T-helper 2 cell (primary cell): ENCODE results near the gene IFT122.

Experiments
- DNase-seq, 5 experiments: peaks; one replicate each; pipeline versions ENCODE4 v3.0.0 to v3.0.0-alpha.2; 2012 to 2022

The IFT122 gene

DNA sequence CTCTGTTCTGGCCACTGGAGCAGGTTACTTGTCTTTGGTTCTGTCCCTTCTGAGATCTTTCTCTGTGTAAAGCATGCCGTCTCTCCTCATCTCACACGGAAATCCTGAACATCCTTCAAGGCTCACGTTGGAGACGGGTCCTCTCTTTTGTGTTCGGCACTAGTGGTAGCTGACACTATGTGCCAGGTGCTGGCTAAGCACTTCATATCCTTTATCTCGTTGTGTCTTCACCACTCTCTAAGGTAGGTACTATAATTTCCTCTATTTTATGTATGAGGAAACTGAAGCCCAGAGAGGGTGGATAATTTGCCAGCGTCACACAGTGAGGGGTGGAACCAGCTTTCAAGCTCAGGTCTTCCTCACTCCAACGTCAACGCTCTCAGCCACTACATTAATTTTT lies 1.2 kb downstream of the IFT122 start:
- peak in 1 of 5 experiments; percentile 55 for DNase-seq

DNA sequence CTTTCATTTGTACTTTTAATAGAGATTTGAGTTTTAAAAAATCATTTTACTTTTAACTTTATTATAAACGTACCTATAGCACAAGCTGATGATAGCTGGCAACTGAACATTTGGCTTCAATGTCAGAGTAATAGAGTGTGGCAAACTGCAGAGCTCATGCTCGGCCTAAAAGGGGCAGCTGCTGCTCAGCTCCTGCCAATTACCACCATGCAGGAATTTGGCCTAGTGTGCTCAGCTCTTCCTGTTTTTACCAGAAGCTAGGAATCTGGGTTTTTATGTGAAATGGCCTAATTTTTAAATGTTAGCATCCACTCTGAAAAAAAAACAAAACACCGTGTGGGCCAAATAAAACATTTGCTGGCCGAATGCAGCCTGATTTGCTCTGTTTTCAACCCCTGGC lies 1.8 kb downstream of the IFT122 start:
- DNase-seq, result no peak

DNA sequence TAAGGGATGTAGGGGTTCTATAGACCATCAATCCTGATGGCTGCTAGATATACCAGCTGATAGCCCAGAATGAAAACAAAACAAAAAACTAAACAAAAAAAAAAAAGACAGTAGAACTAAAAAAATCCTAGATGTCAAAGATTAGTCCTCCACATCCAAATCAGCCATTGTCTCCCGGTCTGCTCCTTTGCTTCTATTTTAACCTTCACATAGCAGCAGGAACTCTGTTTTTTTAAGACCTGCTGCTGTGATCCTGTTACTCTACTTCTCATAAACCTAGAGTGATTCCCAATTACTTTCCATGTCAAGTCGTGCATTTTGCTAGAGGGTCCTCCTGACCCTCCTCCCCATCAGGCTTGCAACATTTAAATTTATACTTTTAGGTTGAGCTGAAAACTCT lies 2.5 kb downstream of the IFT122 start:
- no peak for DNase-seq

DNA sequence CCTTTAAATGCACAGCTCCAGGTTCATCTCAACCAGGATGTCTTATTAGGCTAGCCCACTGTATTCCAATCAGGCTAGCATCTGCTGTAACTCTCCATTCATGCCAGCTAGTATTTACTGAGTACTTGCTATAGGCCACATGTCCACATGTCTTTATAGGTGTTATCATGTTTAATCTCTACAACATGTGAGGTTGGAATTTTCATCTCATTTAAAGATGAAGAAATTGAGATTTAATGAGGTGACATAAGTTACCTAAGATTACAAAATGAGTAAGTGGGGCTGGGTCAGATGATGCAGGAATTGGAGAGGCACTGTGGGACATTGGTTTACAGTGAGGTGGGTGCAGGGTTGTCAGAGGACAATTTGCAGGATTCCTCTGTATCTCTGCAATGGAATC lies 2.9 kb downstream of the IFT122 start:
- DNase-seq, result no peak

DNA sequence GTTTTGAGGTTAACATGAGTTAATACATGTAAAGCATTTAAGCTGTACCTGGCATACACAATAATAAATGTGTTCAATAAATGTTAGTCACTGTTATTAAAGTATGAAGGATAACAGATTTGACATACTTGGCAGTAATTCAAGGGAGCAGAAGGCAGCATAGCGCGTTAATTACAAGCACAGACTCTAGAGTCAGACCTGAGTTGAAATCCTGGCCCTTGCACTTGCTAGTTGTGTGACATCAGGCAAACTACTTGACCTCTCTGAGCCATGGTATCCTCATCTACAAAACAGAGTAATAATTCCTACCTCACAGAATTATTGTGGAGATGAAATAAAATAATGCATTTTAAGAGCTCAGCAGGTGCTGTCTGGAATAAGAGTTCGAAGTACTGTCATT lies 5.4 kb downstream of the IFT122 start:
- no peak for DNase-seq

DNA sequence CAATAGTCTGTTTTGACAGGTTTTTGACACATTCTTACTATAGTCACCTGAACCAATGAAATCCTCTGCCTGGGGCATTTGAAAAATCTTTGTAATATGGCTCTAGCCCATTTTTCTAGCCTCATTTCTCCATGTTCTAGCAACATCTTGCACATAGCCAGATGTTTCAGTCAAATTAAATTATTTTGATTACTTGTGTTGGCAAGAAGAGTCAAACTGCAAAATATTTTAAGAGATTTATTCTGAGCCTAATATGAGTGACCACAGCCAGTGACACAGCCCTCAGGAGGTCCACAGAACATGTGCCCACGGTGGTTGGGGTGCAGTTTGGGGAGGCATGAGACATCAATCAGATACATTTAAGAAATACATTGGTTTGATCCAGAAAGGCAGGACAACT lies 6.9 kb downstream of the IFT122 start:
- no peak for DNase-seq

DNA sequence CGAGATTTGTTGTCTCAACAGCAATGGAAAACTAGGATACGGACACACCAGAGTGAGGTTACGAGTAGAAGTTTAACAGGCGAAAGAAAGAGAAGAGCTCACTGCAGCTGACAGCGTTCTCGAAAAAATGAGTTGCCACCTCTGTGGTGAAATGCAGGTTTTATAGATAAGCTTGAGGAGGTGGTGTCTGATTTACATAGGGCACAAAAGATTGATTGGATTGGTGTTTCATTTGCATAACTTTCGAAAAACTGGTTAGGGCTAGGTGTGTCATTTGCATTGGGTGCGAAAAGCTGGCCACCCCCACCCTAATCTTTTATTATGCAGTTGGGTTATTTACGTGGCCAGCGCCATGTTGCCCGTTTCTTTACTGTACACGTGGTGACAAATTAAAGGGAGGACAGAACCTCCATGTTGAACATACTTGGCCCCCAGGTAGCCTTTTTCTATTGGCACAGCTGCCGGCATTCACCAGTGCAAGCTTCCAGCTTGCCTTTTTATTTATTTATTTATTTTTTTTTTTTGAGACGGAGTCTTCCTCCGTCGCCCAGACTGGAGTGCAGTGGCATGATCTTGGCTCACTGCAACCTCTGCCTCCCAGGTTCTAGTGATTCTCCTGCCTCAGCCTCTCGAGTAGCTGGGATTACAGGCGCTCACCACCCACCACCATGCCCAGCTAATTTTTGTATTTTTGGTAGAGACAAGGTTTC lies 8.3 kb downstream of the IFT122 start:
- no peak for DNase-seq

DNA sequence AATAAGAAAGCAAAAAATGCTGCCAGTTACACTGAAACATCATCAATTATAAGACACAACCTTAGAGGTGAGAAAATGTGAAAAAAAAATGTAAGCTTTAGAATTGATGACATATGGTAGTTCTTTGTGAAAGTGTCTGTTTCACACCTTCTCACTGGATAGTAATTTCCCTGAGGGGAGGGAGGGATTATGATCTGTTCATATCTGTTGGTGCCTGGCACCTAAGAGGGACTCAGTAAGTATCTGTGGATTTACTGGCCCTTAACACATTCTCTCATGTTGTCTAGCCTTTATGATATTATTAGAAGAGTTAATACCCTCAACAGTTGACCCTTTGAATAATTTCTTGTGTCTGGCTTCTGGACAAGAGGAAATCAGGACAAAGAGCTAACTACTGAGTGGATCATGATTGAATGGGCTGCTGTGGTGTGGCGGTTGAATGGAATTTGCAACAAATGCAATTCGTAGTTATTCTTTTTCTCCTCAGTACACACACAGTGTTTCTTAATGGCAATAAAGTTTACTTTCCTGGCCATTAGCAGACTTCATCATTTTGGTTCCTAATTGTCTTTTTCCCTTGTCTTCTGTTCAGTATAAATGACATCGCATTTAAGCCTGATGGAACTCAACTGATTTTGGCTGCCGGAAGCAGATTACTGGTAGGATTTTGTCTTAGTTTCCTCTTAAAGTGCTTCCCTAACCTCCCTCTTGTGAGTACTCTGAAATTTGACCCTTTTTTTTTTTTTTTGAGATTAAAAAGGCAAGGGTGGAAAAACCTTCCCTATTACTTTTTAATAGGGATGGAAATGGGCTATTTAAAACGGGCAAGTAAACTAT lies 9.5 kb downstream of the IFT122 start:
- no peak for DNase-seq

DNA sequence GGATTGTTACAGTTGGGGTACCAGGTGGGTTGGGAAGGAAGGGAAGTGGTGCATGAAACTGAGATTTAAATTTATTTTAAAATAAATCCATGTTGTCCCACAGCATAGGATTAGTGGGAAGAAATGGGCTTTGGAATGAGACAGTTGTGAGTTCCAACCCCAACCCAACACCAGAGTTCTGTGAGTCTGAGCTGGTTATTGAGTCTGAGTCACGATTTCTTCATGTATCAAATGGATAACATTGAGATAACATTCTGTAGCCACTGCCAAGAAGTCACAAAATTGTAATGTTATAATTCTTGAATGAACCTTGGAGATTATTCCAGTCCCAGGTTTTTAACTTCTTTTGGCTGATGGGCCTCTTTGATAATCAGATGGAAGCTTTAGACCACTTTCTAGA lies 13.7 kb downstream of the IFT122 start:
- DNase-seq, result no peak

DNA sequence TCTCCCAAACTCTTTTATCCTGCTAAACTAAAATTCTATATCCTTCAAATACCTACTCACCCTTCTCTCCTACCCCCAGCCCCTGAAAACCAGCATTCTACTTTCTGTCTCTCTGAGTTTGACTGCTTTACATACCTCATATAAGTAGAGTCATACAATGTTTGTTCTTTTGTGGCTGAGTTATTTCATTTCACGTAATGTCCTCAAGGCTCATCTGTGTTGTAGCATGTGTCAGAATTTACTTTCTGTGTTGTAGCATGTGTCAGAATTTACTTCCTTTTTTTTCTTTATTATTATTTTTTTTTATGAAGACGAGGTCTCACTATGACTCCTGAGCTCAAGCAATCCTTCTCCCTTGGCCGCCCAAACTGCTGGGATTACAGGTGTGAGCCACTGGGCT lies 20.1 kb downstream of the IFT122 start:
- no peak for DNase-seq

DNA sequence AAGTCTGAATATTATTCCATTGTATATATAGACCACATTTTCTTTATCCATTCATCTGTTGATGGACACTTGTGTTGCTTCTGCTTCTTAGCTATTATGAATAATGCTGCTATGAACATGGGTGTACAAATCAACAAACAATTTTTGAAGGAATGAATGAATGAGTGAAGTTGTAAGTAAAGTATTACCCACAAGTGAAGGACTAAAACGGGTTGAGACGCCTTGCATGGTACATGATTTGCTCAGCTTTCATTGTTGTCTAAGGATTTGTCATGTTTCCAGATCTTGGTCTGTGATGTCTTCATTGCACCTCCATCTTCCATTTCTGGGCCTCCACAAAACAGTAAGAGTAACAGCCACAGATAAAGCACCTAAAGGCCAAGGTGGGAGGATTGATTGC lies 20.5 kb downstream of the IFT122 start:
- no peak for DNase-seq

DNA sequence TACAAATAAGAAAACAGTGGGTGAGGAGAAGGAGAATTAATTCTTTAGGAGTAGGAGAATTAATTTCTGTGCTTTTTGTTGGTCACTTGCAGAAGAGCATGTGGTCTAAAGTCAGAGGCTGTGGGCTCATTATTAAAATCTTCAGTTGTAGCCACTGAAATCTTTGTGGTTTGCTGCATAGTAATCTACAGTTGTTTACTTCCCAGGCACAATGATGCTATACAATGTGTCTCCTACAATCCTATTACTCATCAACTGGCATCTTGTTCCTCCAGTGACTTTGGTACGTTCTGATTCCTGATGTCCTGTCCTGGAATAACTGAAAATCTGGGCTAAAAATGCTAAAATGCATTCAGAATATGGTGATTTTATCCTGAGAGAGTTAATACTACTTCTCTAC lies 21.0 kb downstream of the IFT122 start:
- peak in 1 of 5 experiments; percentile 20 for DNase-seq

DNA sequence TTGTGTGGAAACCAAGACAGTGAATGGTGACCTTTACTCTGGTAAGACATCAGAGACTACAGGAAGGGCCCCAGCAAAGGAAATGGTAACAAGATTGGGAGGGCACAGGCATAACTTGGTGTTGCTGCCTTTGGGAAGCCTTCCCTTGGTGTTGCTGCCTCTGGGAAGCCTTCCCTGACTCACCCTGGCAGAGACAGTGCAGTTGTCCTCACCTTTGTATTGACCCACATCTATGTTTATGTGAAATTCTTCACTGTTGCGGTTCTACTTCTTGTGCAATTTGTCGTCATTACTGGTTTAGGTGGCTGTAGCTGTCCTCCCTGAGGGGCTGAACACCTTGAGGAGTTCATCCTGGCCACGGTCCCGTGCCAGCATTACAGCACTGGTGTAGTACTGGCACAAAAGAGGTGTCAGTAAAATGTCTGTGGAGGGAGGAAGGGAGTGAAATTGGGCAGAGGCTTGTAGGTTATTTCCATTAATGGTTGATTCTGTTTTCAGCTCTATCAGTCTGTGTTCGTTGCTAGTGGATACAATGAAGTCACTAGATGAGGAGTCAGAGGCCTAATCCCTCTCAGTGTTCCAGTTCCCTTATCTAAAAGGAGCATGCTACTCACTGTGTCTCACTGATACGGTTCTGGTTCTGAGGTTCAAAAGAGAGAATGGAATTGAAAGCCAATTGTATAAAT lies 21.6 kb downstream of the IFT122 start:
- no peak for DNase-seq

DNA sequence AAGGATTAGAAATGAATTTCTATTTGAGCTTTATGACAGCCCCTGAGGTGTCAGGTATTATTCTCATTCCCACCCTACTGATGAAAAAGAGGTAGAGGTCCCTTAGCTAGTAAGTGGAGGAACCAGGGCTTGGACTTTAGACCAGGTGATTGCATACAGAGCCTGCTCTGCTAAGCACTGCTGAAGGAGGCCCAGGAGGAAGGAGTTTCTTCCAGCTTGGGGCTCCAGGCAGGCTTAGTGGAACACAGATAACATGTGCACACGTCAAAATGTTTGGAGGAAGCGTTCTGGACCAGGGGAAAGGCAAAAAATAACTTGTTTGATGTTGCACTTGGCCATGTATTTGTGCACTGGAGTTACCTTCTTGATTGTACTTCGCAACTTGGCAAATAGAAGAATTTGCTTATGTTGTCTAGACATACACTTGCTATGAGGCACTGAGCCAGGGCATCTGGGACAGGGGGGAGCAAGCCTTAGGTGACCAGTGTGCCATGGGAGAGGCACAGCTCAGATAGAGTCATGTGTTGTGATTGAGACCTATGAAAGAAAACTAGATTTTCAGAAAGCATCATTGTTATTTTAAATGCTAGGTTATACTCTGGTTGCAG lies 22.4 kb downstream of the IFT122 start:
- no peak for DNase-seq

DNA sequence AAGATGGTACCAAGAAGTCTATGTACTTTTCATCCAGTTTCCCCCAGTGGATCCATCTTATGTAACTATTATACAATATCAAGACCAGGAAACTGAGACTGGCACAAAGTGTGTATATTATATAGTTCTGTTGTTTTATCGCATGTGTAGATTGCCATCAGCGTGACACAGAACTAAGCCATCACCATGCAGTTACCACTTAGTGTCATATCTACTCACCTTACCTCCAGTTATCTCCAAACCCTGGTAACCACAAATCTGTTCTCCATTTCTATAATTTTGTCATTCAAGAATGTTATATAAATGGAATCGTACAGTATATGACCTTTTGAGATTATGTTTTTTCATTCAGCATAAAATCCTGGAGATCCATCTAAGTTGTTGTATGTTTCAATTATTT lies 23.1 kb downstream of the IFT122 start:
- peak in 1 of 5 experiments; percentile 58 for DNase-seq

DNA sequence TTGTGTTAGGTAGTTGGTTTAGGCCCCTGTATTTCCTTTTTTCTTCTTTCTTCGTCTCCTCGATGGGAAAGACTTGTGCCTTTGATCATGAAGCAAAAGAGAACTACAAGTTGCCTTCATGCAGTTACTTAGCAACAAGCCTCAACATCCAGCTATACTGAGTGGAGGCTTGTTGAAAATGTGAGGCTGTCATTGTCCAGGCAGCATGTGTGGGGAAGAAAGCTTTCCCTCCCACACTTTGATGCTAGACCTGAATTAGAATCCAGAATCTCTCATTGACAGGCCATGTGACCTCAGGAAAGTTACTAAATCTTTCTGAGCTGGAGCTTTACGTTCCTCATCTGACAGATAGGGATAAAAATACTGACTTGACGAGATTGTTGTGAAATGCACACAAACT lies 23.7 kb downstream of the IFT122 start:
- DNase-seq, result no peak

DNA sequence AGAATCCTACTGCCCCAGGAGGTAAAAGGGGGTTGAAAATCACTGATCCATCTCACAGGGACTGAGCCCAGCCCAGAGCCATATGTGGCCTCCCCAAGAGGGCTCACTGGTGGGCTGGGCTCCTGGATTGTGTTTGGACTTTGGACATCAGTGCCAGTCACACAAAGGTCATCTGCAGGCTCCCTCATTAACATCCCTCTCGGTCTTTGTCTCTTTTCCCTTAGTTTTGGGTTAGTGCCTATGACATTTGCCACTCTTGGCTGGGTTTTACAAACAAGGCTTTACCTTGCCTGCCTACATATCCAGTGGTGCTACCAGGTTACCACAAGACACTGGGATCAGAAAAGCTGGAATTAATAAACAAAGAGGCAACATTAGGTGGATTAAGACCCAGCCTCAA lies 27.9 kb downstream of the IFT122 start:
- no peak for DNase-seq

DNA sequence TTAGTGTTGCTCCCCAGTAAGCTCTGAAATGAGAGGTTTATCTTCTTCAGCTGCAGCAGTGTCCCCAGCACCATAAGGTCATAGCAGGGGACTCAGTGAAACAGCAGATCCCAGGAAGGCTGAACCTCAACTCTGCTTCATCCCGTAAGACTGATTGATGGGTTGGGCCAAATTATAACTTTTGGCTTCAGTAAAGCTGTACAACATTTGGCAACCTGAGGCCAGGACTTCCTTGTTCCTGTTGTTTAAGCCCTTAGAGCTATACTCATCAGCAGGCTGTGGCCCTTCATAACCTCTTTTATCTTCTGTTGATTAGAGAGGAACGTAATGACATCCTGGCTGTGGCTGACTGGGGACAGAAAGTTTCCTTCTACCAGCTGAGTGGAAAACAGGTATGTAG lies 29.0 kb downstream of the IFT122 start:
- DNase-seq, result peak in 1 of 5 experiments; percentile 18

DNA sequence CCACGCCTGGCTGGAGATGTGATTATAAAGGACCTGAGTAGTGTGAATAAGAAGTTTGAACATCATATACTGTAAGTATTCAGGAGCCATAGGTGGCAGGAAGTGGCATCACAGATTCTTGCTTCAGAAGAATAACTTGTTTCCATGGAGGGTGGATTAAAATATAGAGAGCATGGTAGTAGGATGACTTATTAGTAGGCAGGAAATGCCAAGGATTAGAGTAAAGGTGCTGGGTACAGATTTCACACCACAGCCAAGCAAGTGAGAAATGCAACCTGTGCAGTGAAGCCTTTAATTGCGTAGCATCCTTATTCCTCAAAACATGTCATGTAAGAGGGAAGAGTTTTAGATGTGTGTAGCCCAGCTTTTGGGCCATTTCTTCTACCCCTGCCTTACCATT lies 30.8 kb downstream of the IFT122 start:
- no peak for DNase-seq

DNA sequence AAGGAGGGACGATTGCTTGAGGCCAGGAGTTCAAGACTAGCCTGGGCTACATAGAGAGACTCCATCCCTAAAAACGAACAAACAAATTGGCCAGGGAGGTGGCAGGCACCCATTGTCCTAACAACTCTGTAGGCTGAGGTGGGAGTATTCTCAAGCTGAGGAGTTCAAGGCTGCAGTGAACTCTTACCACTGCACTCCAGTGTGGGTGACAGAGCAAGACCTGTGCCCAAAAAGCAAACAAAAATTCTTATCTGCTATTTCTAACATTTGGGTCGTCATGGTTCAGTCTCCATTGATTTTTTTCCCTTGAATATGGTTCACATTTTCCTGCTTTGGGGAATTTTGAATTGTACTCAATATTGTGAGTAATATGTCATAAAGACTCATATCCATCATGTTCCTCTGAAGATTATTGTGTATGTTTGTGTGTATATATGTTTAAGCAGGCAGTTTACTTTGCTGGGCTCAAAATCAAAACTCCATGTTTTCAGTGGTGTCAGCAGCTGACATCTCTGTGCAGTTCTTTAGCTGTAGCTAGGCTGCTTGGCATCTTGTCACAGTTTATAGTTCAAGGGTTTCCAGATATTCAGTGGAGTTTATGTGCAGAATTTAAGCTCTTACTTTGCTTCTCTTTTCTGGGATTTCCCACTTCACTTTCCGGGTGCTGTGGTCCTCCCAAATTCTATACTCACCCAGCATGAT lies 33.2 kb downstream of the IFT122 start:
- no peak for DNase-seq

DNA sequence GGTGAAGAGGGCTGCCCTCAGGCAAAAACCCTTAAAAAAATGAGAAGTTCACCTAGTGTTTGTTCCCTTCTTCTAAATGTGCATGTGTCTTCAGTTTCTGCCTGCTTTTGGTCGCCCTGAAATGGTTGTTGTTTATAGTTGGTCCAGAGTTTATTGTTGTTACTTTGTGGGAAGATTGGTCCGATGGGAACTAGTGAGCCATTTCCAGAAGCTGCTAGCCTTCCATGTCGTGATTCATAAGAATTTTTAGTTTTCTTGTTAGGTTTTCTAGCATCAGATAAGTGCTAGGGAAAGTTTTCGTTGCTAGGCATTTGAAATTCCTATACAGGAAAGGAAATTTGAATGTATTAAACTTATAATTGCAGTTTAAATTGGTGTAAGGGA lies 33.7 kb downstream of the IFT122 start:
- DNase-seq, result no peak

DNA sequence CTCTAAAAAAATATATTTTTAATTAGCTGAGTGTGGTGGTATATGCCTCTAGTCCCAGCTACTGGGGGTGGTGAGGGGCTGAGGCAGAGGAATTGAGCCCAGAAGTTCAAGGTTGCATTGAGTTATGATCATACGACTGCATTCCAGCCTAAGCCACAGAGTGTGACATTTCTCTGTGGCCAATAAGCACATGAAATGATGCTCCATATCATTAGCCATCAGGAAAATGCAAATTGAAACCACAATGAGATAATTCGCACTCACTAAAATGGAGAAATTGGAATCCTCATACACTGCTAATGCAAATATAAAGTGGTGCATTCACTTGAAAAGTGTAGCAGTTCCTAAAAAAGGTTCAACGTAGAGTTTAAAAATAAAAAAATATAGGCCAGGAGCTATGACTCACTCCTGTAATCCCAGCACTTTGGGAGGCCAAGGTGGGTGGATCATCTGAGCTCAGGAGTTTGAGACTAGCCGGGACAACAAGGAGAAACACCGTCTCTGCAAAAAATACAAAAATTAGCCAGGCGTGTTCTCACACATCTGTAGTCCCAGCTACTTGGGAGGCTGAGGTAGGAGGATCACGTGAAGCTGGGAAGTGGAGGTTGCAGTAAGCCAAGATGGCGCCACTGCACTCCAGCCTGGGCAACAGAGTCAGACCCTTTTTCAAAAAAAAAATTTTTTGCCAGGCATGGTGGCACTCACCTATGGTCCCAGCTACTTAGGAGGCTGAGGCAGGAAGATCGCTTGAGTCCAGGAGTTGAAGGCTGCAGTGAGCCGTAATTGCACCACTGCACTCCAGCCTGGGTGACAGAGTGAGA lies 35.2 kb downstream of the IFT122 start:
- no peak for DNase-seq
